Bronchial smooth muscle cell (primary cell): Measurements from ENCODE around the gene CD3D. TPM values are rescaled to one million over a fixed set of nuclear protein-coding genes. Genes with fewer than 3 reads are reported as not detected.

Experiments
- total RNA-seq: library from RNA; depleted of rRNA; stranded (reverse); fragments of >200 nt; gene quantifications from 2 replicates; pipeline ENCODE4 v1.2.1, GENCODE V29; 2014

Gene CD3D
- total RNA-seq: not detected in 2 replicates

DNA sequence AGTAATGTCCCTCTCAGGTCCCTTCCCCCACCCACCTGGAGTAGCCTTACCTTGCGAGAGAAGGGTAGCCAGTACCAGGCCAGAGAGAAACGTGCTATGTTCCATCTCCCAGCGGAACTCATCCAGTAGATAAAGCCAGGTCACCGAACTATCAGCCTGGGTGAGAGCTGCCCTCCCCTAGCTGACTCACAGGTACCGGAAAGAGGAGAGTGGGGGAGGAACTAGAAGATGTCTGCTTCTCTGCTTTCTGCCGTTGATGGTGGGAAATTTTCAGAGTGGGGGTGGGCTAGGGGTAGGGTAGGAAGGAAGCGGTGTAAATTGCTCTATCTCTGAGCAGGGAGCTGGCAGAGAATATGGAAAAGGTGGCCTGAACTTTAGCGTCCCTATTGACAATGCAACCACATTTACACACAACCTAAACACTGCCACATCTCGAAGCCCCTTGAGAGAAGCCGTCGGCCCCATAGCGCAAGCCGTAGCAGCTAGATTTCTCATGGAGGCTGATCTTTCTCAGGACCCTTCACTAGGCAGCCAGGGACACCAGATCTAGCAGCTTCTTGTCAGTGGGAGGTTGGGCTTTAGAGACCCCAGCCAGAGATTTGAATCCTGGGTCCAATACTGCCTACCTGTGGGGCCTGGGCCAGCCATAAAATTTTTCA is at the start of gene CD3D:
Gene CD3D (minus strand): TSS at position 203 of the 659 bp plus-strand sequence. CDS start 98 bp downstream, at position 105.

GRCh38 chr11:118359295-118359958 is 16.9 kb upstream of the CD3D start, which contains the start of gene UBE4A:
Gene UBE4A, plus strand, starts transcription at chr11:118359600. Its CDS starts 5,481 bp downstream, at chr11:118365081.

GRCh38 chr11:118343981-118344515 is 1.5 kb upstream of the CD3D start, which contains the start of gene CD3G:
Gene CD3G, plus strand, starts transcription at chr11:118344344. Its CDS starts 80 bp downstream, at chr11:118344424.

GRCh38 chr11:118304568-118305248 is 37.8 kb downstream of the CD3D start, which contains the start of gene CD3E:
Gene CD3E, plus strand, starts transcription at chr11:118304730. Its CDS starts 223 bp downstream, at chr11:118304953.

Other genes with a start within 250 kb of the CD3D start
- gene SCN4B, start 189.9 kb downstream of the CD3D start, total RNA-seq: under 0.01 and 0.43 TPM in 2 replicates
- 0.16 and 0.43 TPM in 2 replicates for gene SCN2B, start 166.1 kb downstream of the CD3D start, total RNA-seq
- gene JAML, start 117.7 kb downstream of the CD3D start, total RNA-seq: not detected in 2 replicates
- gene MPZL3, start 90.3 kb downstream of the CD3D start, total RNA-seq: 0.16 and 0.26 TPM in 2 replicates
- under 0.01 and 0.17 TPM in 2 replicates for gene MPZL2, start 78.4 kb downstream of the CD3D start, total RNA-seq
- gene CD3E, start 38.0 kb downstream of the CD3D start, total RNA-seq: not detected in 2 replicates
- not detected in 2 replicates for gene CD3G, start 1.6 kb upstream of the CD3D start, total RNA-seq
- 20.3 and 25.7 TPM in 2 replicates for gene UBE4A, start 16.9 kb upstream of the CD3D start, total RNA-seq
- 135 and 157 TPM in 2 replicates for gene ATP5MG, start 58.9 kb upstream of the CD3D start, total RNA-seq
- gene KMT2A, start 93.8 kb upstream of the CD3D start, total RNA-seq: 15.8 and 23.3 TPM in 2 replicates
- 0.79 TPM in 1 of 2 replicates, not detected in the other for gene TTC36, start 184.8 kb upstream of the CD3D start, total RNA-seq
- 11.2 and 12.1 TPM in 2 replicates for gene TMEM25, start 188.5 kb upstream of the CD3D start, total RNA-seq
- gene IFT46, start 223.2 kb upstream of the CD3D start, total RNA-seq: 26.8 and 31.9 TPM in 2 replicates
- gene ARCN1, start 229.7 kb upstream of the CD3D start, total RNA-seq: 101 and 113 TPM in 2 replicates